Esophagus muscularis mucosa (tissue), 4 donors: Measurements from ENCODE around the gene USP22. TPM values are rescaled to one million over a fixed set of nuclear protein-coding genes. Genes with fewer than 3 reads are reported as not detected.

Experiments used
- DNase-seq: peaks from one replicate; pipeline ENCODE4 v3.0.0-alpha.2; 2017; ENCODE audit errors: extremely low spot score
- H3K27ac ChIP-seq, 4 donors: fragments of 200-600 bp; sonication (generic); replicated peaks in 1 of 4; 1 replicate in 3 of 4; 2 replicates in 1 of 4; pipeline ENCODE4 v1.5.1; 2016 to 2019; ENCODE audit warnings: mild to moderate bottlenecking in 1 of 4
- H3K27me3 ChIP-seq, 4 donors: fragments of 200-600 bp; sonication (generic); one replicate each; pipeline versions ENCODE4 v1.5.1 to v1.6.0; 2016 to 2019
- H3K36me3 ChIP-seq, 4 donors: fragments of 200-600 bp; sonication (generic); one replicate each; pipeline ENCODE4 v1.5.1; 2016 to 2019
- H3K4me1 ChIP-seq, 4 donors: fragments of 200-600 bp; sonication (generic); one replicate each; pipeline ENCODE4 v1.5.1; 2016 to 2019
- H3K4me3 ChIP-seq, 4 donors: fragments of 200-600 bp; sonication (generic); 1 replicate in 2 of 4; 2 replicates in 2 of 4; pipeline ENCODE4 v1.5.1; 2016 to 2019; ENCODE audit warnings: mild to moderate bottlenecking in 4 of 4, moderate library complexity in 1 of 4
- H3K9me3 ChIP-seq, 4 donors: fragments of 200-600 bp; sonication (generic); 1 replicate in 3 of 4; 2 replicates in 1 of 4; pipeline ENCODE4 v1.5.1; 2016 to 2019
- EP300 ChIP-seq: sonication (generic); formaldehyde crosslinking; IDR thresholded peaks from one replicate; pipeline ENCODE4 v1.6.1; 2017; ENCODE audit warnings: antibody characterized with exemption
- POLR2A ChIP-seq: fragments of 450-650 bp; IDR thresholded peaks from one replicate; pipeline ENCODE4 v1.6.1; 2017; ENCODE audit warnings: antibody characterized with exemption, moderate library complexity, mild to moderate bottlenecking, low read depth
- POLR2AphosphoS5 ChIP-seq, 2 donors: sonication (generic); formaldehyde crosslinking; IDR thresholded peaks; one replicate each; pipeline ENCODE4 v1.6.1; 2017; ENCODE audit warnings: antibody characterized with exemption in 2 of 2
- WGBS: methylation state at CpG from one replicate; pipeline ENCODE4 v1.1.5; 2018; 5-methylcytosine and 5-hydroxymethylcytosine counted together
- intact Hi-C: fragments of 100-400 bp; cut with DNase I; formaldehyde crosslinking; loops from one replicate; pipeline ENCODE4 v1.15.1; 2023
- total RNA-seq, 4 donors: library from RNA; depleted of rRNA; stranded (reverse); fragments of >200 nt; gene quantifications; one replicate each; pipeline versions ENCODE4 v1.1.0 to v1.2.1, GENCODE V29; 2016
- TF ChIP-seq, protein P1 (sequence below), 3 experiments: fragments of 200-600 bp in 2 of 3; fragments of 450-650 bp in 1 of 3; sonication (generic) in 2 of 3; IDR thresholded peaks; one replicate each; pipeline ENCODE4 v1.5.1; 2017 to 2019; ENCODE audit warnings: antibody characterized with exemption in 3 of 3, mild to moderate bottlenecking in 2 of 3, moderate library complexity in 1 of 3

The USP22 gene
- total RNA-seq, 4 donors from 2014 or later = 78.5 to 135 (median 112) TPM

DNA sequence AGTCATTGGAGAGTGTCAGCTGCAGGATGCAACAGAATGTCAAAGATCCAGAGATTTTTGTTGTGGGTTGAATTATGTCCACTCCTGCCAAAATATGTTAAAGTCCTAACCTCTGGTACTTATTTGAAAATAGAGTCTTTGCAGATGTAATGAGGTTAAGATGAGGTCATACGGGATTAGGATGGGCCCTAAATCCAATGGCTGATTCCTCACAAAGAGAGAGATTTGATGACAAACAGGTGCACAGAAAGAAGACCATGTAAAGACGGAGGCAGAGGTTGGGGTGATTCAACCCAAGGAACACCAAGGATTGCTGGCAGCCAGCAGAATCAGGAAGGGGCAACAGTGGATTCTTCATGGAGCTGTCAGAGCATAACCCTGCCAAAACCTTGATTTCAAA lies 34.5 kb upstream of the USP22 start:
- Histone ChIP-seq H3K27ac (no peak overlapping the region), H3K27me3 (no peaks in the 10 kb centered on the region), H3K9me3 (no peaks in the 10 kb centered on the region), H3K4me3 (no peak overlapping the region), H3K4me1 (peaks cover 7 to 18% (median 17%) of the 10 kb centered on the region in 4 donors), H3K36me3 (no peaks in the 10 kb centered on the region)
- WGBS = 82% methylated on average over 2 of the region's 2 CpGs
- TF ChIP-seq POLR2AphosphoS5 (IDR thresholded peaks at IDR 0.05) (no peak), POLR2A (no peak), EP300 (no peak)
- TF ChIP-seq, protein P1, sequence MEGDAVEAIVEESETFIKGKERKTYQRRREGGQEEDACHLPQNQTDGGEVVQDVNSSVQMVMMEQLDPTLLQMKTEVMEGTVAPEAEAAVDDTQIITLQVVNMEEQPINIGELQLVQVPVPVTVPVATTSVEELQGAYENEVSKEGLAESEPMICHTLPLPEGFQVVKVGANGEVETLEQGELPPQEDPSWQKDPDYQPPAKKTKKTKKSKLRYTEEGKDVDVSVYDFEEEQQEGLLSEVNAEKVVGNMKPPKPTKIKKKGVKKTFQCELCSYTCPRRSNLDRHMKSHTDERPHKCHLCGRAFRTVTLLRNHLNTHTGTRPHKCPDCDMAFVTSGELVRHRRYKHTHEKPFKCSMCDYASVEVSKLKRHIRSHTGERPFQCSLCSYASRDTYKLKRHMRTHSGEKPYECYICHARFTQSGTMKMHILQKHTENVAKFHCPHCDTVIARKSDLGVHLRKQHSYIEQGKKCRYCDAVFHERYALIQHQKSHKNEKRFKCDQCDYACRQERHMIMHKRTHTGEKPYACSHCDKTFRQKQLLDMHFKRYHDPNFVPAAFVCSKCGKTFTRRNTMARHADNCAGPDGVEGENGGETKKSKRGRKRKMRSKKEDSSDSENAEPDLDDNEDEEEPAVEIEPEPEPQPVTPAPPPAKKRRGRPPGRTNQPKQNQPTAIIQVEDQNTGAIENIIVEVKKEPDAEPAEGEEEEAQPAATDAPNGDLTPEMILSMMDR (IDR thresholded peaks at IDR 0.05) = no peak
- intact Hi-C loops = no loop called here
- DNase-seq = no peak

DNA sequence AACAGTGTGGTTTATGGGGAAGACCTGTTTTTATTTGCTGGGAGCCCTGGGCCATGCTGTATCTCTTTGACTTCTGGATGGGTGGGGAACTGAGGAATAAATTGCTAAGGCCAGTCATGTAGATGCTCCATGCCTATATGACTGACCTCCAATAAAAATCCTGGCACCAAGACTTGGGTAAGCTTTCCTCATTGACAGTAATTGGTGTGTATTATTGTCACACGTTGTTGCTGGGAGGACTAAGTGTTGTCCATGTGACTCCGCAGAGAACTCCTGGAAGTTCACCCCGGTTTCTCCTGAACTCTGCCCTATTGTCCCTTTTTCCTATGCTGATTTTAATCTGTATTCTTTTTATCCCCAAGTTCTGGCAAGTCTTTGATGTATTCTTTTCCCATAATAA lies 33.4 kb upstream of the USP22 start:
- DNase-seq = no peak
- Histone ChIP-seq H3K36me3 (no peaks in the 10 kb centered on the region), H3K4me1 (peaks cover 7 to 18% (median 17%) of the 10 kb centered on the region in 4 donors), H3K27me3 (no peaks in the 10 kb centered on the region), H3K27ac (peak overlapping the region; percentile 69 to 81 (median 73)), H3K4me3 (no peak overlapping the region), H3K9me3 (no peaks in the 10 kb centered on the region)
- intact Hi-C loops = no loop called here
- WGBS = 81% methylated on average over 3 of the region's 3 CpGs
- TF ChIP-seq, protein P1 (IDR thresholded peaks at IDR 0.05) = no peak
- no peak for TF ChIP-seq EP300
- TF ChIP-seq POLR2AphosphoS5 (IDR thresholded peaks at IDR 0.05) = no peak
- no peak for TF ChIP-seq POLR2A

DNA sequence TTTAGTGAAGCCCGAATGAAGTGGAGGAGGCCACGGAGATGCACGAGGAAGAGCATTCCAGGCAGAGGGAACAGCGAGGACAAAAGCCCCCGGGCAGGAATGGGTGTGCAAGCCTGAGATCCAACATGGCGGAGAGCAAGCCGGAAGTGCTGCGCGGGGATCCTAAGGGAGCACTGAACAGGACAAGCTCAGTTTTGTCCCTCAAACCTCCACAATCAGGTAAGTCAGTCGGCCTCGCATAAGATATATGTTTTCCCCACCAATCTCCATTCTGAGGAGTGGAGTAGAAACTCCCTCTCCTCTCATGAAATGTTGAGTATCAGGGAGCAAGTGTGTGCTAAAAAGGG lies 32.9 kb upstream of the USP22 start:
- Histone ChIP-seq H3K27ac (peak overlapping the region; percentile 69 to 81 (median 73)), H3K4me1 (peaks cover 7 to 18% (median 17%) of the 10 kb centered on the region in 4 donors), H3K27me3 (no peaks in the 10 kb centered on the region), H3K4me3 (no peak overlapping the region), H3K36me3 (no peaks in the 10 kb centered on the region), H3K9me3 (no peaks in the 10 kb centered on the region)
- no peak for TF ChIP-seq EP300
- TF ChIP-seq POLR2A = no peak
- TF ChIP-seq POLR2AphosphoS5 (IDR thresholded peaks at IDR 0.05) = no peak
- TF ChIP-seq, protein P1 (IDR thresholded peaks at IDR 0.05) = no peak
- intact Hi-C loops = no loop called here
- 74% methylated on average over 11 of the region's 11 CpGs for whole genome bisulfite sequencing
- DNase-seq = no peak

DNA sequence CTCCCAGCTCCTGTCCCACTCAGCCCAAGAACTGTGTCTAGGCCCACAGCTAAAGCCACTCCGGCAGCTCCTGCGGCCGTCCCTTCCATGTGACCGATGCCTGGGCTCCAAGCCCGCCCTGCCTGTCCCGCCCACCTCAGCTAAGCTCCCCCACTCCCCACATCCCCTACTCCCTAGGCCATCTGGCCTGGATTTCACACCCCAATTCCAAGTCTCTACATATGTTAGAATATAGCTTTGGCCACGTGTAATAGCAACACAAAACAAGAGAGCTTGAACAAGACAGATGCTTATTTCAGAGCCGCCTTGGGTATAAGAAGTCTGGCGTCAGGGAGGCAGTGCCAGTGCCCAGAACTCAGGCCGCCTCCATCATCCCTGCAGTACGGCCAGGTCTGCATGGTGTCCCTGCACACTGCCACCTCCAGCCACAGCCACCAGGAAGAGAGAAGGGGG lies 30.0 kb upstream of the USP22 start:
- no peak overlapping the region for H3K27ac ChIP-seq
- no peaks in the 10 kb centered on the region for H3K36me3 ChIP-seq
- TF ChIP-seq, protein P1 (IDR thresholded peaks at IDR 0.05) = no peak
- TF ChIP-seq POLR2A = no peak
- TF ChIP-seq EP300 = no peak
- no peak for TF ChIP-seq POLR2AphosphoS5 (IDR thresholded peaks at IDR 0.05)
- H3K4me1 ChIP-seq = peaks cover 7 to 18% (median 17%) of the 10 kb centered on the region in 4 donors
- intact Hi-C loops = no loop called here
- no peak overlapping the region for H3K4me3 ChIP-seq
- no peak for DNase-seq
- no peaks in the 10 kb centered on the region for H3K27me3 ChIP-seq
- no peaks in the 10 kb centered on the region for H3K9me3 ChIP-seq
- 82% methylated on average over 11 of the region's 11 CpGs for WGBS

DNA sequence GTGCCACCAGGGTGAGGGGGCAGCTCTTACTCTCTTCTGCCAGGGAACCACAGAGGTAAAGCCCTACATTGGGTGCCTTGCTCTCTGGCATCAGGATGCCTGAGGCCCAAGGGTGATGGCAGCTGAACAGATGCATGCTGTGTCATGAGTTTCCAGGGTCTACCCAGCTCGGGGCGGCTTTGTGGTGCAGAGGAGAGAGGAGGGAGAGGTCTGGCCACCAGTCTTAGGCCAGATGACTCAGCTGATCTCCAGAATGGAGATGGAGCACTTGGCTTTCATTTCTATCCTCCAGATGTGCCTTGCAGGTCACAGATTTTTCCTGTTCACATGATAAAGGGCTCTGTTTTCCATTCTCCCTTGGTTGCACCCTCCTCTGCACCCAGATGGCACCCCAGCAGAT lies 23.6 kb upstream of the USP22 start:
- WGBS = no CpG with 5 or more reads among the region's 2 CpGs
- intact Hi-C loops = no loop called here

More for the DNA sequence above, 23.6 kb upstream of the USP22 start:
- no peak for DNase-seq
- no peaks in the 10 kb centered on the region for H3K4me1 ChIP-seq
- H3K36me3 ChIP-seq = no peaks in the 10 kb centered on the region
- H3K4me3 ChIP-seq = no peak overlapping the region
- no peaks in the 10 kb centered on the region for H3K27me3 ChIP-seq
- no peak for TF ChIP-seq EP300
- TF ChIP-seq POLR2AphosphoS5 (IDR thresholded peaks at IDR 0.05) = no peak
- TF ChIP-seq POLR2A = no peak
- TF ChIP-seq, protein P1 (IDR thresholded peaks at IDR 0.05) = no peak
- no peak overlapping the region for H3K27ac ChIP-seq
- H3K9me3 ChIP-seq = no peaks in the 10 kb centered on the region
